Smooth muscle cell (in vitro differentiated cells): Measurements from ENCODE around the gene ADGRG7. TPM values are rescaled to one million over a fixed set of nuclear protein-coding genes. Genes with fewer than 3 reads are reported as not detected.
"Not testable (repeated sequence)": the region's sequence is repeated elsewhere in the genome, so short reads cannot be mapped to it uniquely, and the experiment has no call there.

ENCODE experiments used
- DNase-seq: peaks from one replicate; lab custom pipeline; 2025; ENCODE audit not compliant: unreplicated experiment; lab: John Stamatoyannopoulos, UW
- H2AFZ ChIP-seq: fragments of 200-600 bp; sonication (generic); 2 replicates; pipeline ENCODE4 v1.6.0; 2016; ENCODE audit warnings: antibody characterized with exemption, low read depth, mild to moderate bottlenecking
- H3F3A ChIP-seq: fragments of 200-600 bp; sonication (generic); 2 replicates; pipeline ENCODE4 v1.6.0; 2017; ENCODE audit warnings: antibody characterized with exemption, low read depth
- H3K27ac ChIP-seq: fragments of 200-600 bp; sonication (generic); 2 replicates; pipeline ENCODE4 v1.5.1; 2016; ENCODE audit warnings: low read depth, mild to moderate bottlenecking
- H3K27me3 ChIP-seq: fragments of 200-600 bp; sonication (generic); 2 replicates; pipeline ENCODE4 v1.6.1; 2016; ENCODE audit warnings: low read depth, mild to moderate bottlenecking
- H3K36me3 ChIP-seq: fragments of 200-600 bp; sonication (generic); 2 replicates; pipeline ENCODE4 v1.5.1; 2016; ENCODE audit warnings: low read depth
- H3K4me1 ChIP-seq: fragments of 200-600 bp; sonication (generic); 2 replicates; pipeline ENCODE4 v1.5.1; 2016; ENCODE audit warnings: low read depth
- H3K4me2 ChIP-seq: fragments of 200-600 bp; sonication (generic); 2 replicates; pipeline ENCODE4 v1.6.0; 2016; ENCODE audit warnings: mild to moderate bottlenecking
- H3K4me3 ChIP-seq: fragments of 200-600 bp; sonication (generic); 2 replicates; pipeline ENCODE4 v1.5.1; 2016; ENCODE audit warnings: mild to moderate bottlenecking
- H3K79me2 ChIP-seq: fragments of 200-600 bp; sonication (generic); 2 replicates; pipeline ENCODE4 v1.6.0; 2016; ENCODE audit warnings: low read depth, mild to moderate bottlenecking
- H3K9ac ChIP-seq: fragments of 200-600 bp; sonication (generic); 2 replicates; pipeline ENCODE4 v1.6.0; 2016; ENCODE audit warnings: low read depth
- H3K9me3 ChIP-seq: fragments of 200-600 bp; sonication (generic); replicated peaks from 2 replicates; pipeline ENCODE4 v1.5.1; 2016; ENCODE audit warnings: low read depth
- H4K20me1 ChIP-seq: fragments of 200-600 bp; sonication (generic); 2 replicates; pipeline ENCODE4 v1.6.0; 2016; ENCODE audit warnings: low read depth
- CTCF ChIP-seq: fragments of 200-600 bp; sonication (generic); IDR thresholded peaks from 2 replicates; pipeline ENCODE4 v1.5.1; 2017; ENCODE audit warnings: borderline replicate concordance, mild to moderate bottlenecking, antibody characterized with exemption; ENCODE audit not compliant: insufficient read depth, poor library complexity, severe bottlenecking
- WGBS: methylation state at CpG from one replicate; pipeline ENCODE4 v1.1.7; 2016; ENCODE audit warnings: low lambda C conversion rate; 5-methylcytosine and 5-hydroxymethylcytosine counted together
- polyA plus RNA-seq: library from polyadenylated mRNA; unstranded; fragments of >200 nt; fragmentation: Nextera tagmentation; extraction: Ambion mirVana; gene quantifications from 2 replicates; pipeline ENCODE4 v1.2.1, GENCODE V29; 2016
- total RNA-seq: library from RNA; depleted of rRNA; stranded (reverse); fragments of >200 nt; gene quantifications from 2 replicates; pipeline ENCODE4 v1.2.3, GENCODE V29; 2014

The ADGRG7 gene
- total and polyA plus RNA-seq, 2 experiments from 2014 or later = 0.04 TPM; not detected in 1

GRCh38 chr3:100656945-100657344, 47.5 kb downstream of the ADGRG7 start:
- no peak overlapping the region for H2AFZ ChIP-seq
- no peaks in the 10 kb centered on the region for H4K20me1 ChIP-seq
- no peak overlapping the region for H3K27ac ChIP-seq
- TF ChIP-seq CTCF = no peak
- no peak overlapping the region for H3K9ac ChIP-seq
- no peaks in the 10 kb centered on the region for H3K79me2 ChIP-seq
- no peaks in the 10 kb centered on the region for H3K36me3 ChIP-seq
- DNase-seq = no peak
- no peaks in the 10 kb centered on the region for H3K27me3 ChIP-seq
- H3K4me1 ChIP-seq = no peaks in the 10 kb centered on the region
- 67% methylated on average over 2 of the region's 2 CpGs for WGBS
- no peaks in the 10 kb centered on the region for H3K9me3 ChIP-seq
- H3K4me2 ChIP-seq = no peak overlapping the region
- no peaks in the 10 kb centered on the region for H3F3A ChIP-seq
- H3K4me3 ChIP-seq = no peak overlapping the region

GRCh38 chr3:100661294-100661693, 51.9 kb downstream of the ADGRG7 start:
- H3F3A ChIP-seq, H3K79me2 ChIP-seq, DNase-seq, H3K4me2 ChIP-seq, H3K9me3 ChIP-seq, H3K36me3 ChIP-seq, H3K4me3 ChIP-seq, H3K4me1 ChIP-seq, H3K27ac ChIP-seq, H3K27me3 ChIP-seq, H4K20me1 ChIP-seq, H3K9ac ChIP-seq: not testable (repeated sequence)
- peak overlapping the region; percentile 58 for H2AFZ ChIP-seq

- no peak overlapping the region for H3K4me2 ChIP-seq
- no peaks in the 10 kb centered on the region for H3F3A ChIP-seq
- no peak for DNase-seq
- H3K27me3 ChIP-seq = no peaks in the 10 kb centered on the region
- H3K4me1 ChIP-seq = no peaks in the 10 kb centered on the region
- no peak overlapping the region for H3K27ac ChIP-seq
- H3K9ac ChIP-seq = no peak overlapping the region
- H3K9me3 ChIP-seq = no peaks in the 10 kb centered on the region
- TF ChIP-seq CTCF = no peak
- WGBS = 67% methylated on average over 2 of the region's 2 CpGs
- H3K4me3 ChIP-seq = no peak overlapping the region
- no peaks in the 10 kb centered on the region for H3K79me2 ChIP-seq
- no peaks in the 10 kb centered on the region for H3K36me3 ChIP-seq
- H4K20me1 ChIP-seq = no peaks in the 10 kb centered on the region
- H2AFZ ChIP-seq = no peak overlapping the region
Measured at GRCh38 chr3:100662113-100662823, 52.9 kb downstream of the ADGRG7 start.

- whole genome bisulfite sequencing = 68% methylated on average over 7 of the region's 7 CpGs
- Histone ChIP-seq H2AFZ (peak overlapping the region; percentile 54), H3K36me3 (no peaks in the 10 kb centered on the region), H3K9ac (no peak overlapping the region), H3K27ac (no peak overlapping the region), H3K4me1 (no peaks in the 10 kb centered on the region), H3K27me3 (no peaks in the 10 kb centered on the region), H4K20me1 (no peaks in the 10 kb centered on the region), H3K9me3 (no peaks in the 10 kb centered on the region), H3K4me2 (no peak overlapping the region), H3K79me2 (no peaks in the 10 kb centered on the region), H3K4me3 (no peak overlapping the region), H3F3A (no peaks in the 10 kb centered on the region)
- DNase-seq = no peak
- no peak for TF ChIP-seq CTCF
Measured at GRCh38 chr3:100665230-100665629, 55.8 kb downstream of the ADGRG7 start.

- H3K27me3 ChIP-seq, H3K79me2 ChIP-seq, DNase-seq, H3K36me3 ChIP-seq, H4K20me1 ChIP-seq, H3K4me3 ChIP-seq, H3K27ac ChIP-seq, H3K4me2 ChIP-seq, H3F3A ChIP-seq, H3K9me3 ChIP-seq, H3K9ac ChIP-seq, H2AFZ ChIP-seq, H3K4me1 ChIP-seq: not testable (repeated sequence)
- WGBS = 52% methylated on average over 6 of the region's 6 CpGs
Measured at GRCh38 chr3:100666699-100667098, 57.3 kb downstream of the ADGRG7 start.

- H3K79me2 ChIP-seq, H3K4me3 ChIP-seq: not testable (repeated sequence)
- 96% methylated on average over 1 of the region's 1 CpG for WGBS
Measured at GRCh38 chr3:100667316-100667715, 57.9 kb downstream of the ADGRG7 start.

More at GRCh38 chr3:100667316-100667715, 57.9 kb downstream of the ADGRG7 start:
- H3K9me3 ChIP-seq, H4K20me1 ChIP-seq, DNase-seq, H3K9ac ChIP-seq, H2AFZ ChIP-seq, H3F3A ChIP-seq, H3K27me3 ChIP-seq, H3K27ac ChIP-seq, H3K4me2 ChIP-seq, H3K4me1 ChIP-seq, H3K36me3 ChIP-seq: not testable (repeated sequence)
